ENCODE data around the gene VAV1.
A peak's percentile ranks its signal among the peaks of the same experiment; 100 is the strongest.
"Not testable (repeated sequence)": the region's sequence is repeated elsewhere in the genome, so short reads cannot be mapped to it uniquely, and the experiment has no call there.

The VAV1 gene

DNA sequence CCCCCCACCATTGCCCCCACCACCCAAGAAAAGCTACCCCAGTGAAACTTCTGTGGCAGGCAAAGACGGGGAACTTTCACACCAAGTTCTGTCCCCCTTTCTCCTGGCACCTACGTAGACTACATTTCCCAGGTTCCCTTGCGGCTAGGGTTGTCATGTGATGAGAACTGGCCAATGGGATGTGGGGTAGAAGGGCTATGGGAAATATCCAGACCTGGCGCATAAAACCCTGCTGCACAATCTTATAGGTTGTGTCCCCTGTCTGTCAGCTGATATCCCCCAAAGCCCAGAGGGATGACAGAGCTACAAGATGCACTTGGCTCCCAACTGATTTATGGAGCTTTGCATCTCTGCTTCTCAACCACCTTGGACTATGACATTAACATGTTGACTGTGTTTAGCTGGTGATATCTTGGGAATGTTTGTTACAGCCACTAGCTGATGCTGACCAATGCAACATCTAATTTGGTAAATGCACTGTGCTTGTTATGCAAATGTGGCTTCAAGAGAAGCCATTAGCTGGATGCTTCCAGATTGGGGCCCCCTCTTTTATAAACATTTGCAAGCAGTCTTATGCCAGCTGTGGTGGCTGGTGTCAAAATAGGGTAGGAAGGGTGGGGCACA lies 11.3 kb upstream of the VAV1 start:
- Mint-ChIP-seq H3K27ac (no peak overlapping the region), H3K9me3 (no peaks in the 10 kb centered on the region), H3K27me3 (peaks cover 14% of the 10 kb centered on the region), H3K4me3 (no peak overlapping the region), H3K4me1 (ENCODE audit: low read depth) (peaks cover 8% of the 10 kb centered on the region), H3K36me3 (ENCODE audit: low read depth) (no peaks in the 10 kb centered on the region)
- intact Hi-C loops (cut with micrococcal nuclease): no loop called here

DNA sequence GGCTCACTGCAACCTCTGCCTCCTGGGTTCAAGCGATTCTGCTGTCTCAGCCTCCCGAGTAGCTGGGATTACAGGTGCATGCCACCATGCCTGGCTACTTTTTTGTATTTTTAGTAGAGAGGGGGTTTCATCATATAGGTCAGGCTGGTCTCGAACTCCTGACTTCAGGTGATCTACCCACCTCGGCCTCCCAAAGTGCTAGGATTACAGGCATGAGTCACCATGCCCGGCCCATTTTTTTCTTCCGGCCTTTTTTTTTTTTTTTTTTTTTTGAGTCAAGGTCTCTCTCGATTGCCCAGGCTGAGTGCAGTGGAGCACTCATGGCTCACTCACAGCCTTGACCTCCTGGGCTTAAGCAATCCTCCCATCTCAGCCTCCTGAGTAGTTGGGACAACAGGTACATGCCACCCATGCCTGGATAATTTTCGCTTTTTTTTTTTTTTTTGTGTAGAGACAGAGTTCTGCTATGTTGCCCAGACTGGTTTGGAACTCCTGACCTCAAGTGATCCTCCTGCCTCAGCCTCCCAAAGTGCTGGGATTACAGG lies 10.2 kb upstream of the VAV1 start:
- not testable (repeated sequence) for H3K36me3 Mint-ChIP-seq (ENCODE audit: low read depth); H3K4me3 Mint-ChIP-seq

DNA sequence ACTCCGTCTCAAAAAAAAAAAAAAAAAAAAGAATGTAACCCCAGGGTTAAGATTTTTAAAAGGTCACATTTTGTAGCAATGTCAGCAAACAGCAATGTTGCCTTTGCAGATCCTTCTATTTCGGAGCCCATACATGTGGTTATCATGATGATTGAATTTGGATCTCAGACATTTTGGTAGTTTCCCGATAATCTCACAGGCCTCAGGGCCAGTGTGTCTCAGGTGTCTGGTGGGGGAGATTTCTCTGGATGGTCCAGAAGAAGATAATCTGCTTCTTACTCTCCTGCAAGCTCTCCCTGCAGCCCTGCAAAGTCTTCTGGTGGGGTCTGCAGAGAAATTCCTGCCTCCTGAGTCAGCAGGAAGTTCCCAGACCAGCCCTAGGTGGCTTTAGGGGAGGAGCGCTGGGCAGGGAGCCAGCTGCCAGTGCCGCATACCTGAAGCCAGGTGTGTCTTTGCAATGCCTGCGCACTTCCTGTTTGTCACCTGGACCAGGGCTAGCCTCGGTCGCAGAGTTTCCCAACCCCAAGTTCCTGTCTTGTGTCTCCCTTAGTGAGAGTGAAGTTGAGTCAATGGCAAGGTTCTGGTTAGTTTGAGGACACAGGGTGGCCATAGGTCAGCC lies 6.7 kb upstream of the VAV1 start:
- Mint-ChIP-seq H3K4me3 (no peak overlapping the region), H3K27ac (no peak overlapping the region), H3K27me3 (peaks cover 19% of the 10 kb centered on the region), H3K36me3 (ENCODE audit: low read depth) (no peaks in the 10 kb centered on the region), H3K9me3 (no peaks in the 10 kb centered on the region), H3K4me1 (ENCODE audit: low read depth) (peaks cover 32% of the 10 kb centered on the region)
- intact Hi-C loops (cut with micrococcal nuclease): no loop called here

More for the DNA sequence above, 10.2 kb upstream of the VAV1 start:
- Mint-ChIP-seq H3K27me3 (peaks cover 18% of the 10 kb centered on the region), H3K4me1 (ENCODE audit: low read depth) (peaks cover 18% of the 10 kb centered on the region)
- intact Hi-C loops (cut with micrococcal nuclease); H3K9me3 Mint-ChIP-seq; H3K27ac Mint-ChIP-seq: not testable (repeated sequence)

DNA sequence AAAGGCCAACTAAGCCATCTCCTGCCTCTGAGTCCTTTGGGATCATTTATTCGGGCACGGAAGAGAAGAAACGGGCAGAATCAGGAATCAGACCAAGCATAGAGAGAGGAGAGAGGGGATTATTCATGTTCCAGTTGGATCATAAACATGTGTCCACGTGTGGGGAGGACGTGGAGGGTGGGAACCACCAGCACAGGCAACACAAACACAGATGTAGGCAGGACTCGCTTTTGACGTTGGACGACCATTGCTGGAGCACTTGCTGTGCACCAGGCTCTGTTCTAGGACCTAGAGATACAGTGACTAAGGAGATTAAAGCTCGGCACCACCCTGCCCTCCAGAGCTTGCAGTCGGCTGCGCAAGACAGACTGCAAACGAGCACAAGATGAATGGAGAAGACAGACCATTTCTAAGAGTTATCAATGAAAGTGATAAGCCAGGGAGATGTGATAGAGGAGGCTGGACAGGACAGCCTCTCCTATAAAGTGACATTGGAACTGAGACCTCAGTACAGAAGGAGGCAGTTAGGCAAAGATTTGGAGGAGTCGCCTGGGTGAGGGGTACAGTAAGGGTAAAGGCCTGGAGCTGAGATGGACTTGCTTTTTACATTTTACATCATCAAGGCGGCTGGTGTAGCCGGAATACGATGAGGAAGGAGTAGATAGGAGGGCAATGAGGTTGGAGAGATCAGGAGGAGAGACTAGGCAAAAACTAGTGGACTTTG lies 6.0 kb upstream of the VAV1 start:
- Mint-ChIP-seq H3K27me3 (peaks cover 19% of the 10 kb centered on the region), H3K9me3 (no peaks in the 10 kb centered on the region), H3K36me3 (ENCODE audit: low read depth) (no peaks in the 10 kb centered on the region), H3K27ac (no peak overlapping the region), H3K4me3 (no peak overlapping the region), H3K4me1 (ENCODE audit: low read depth) (peaks cover 35% of the 10 kb centered on the region)
- intact Hi-C loops (cut with micrococcal nuclease): no loop called here

DNA sequence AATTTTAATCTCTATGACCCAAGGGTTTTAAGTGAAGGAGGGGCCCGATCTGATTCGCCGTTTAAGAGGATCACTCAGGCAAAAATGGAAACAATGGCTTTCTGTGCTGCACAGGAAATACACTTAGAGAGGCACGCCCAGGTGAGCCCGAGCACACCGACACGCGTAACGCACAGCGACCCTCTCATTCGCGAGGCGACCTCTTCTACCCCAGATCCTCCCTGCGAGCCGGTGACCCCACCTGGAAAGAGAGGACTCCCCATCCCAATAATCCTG lies 5.5 kb upstream of the VAV1 start:
- Mint-ChIP-seq H3K9me3 (no peaks in the 10 kb centered on the region), H3K4me1 (ENCODE audit: low read depth) (peaks cover 40% of the 10 kb centered on the region), H3K4me3 (peak overlapping the region; percentile 91), H3K36me3 (ENCODE audit: low read depth) (no peaks in the 10 kb centered on the region), H3K27ac (no peak overlapping the region), H3K27me3 (peaks cover 19% of the 10 kb centered on the region)
- intact Hi-C loops (cut with micrococcal nuclease): no loop called here

DNA sequence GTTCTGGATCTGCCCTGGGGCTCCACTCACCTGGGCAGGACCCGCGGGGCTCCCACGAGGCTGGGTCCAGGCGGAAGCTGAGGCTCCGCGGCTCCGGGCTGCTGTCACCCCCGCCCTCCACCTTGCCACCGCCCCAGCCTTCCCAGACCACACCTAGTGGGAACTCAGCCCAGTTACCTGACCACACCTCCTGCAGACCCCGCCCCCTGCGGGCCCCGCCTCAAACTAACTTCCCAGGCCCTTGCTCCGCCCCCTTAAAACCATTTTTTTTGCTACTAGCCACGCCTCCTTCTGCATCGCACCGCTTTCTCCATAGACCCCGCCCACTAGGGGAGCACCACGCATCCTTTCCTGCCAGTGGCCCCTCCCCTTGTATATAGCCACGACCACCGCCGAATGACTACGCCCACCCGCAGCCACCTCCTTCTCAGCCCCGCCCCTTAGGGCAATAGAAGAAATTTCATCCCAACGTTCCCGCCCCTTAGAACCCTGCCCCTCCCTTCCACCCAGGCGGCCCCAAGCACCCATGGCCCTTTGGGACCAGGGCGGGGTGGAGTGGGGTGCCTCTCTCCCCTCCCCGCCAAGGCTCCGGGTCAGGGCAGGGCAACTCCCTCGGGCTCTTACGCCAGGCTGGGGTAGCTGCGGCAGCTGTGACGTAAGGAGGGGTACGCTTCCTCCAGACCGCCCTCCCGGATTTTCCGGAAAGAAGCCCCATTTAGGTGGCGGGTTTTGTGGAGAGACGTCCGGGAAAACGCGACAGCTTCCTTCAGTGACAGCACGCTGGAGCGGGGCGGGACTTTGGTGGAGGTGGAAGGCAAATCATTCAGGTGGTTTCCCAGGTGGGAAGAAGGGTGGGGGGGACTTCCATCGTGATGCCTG lies 4.9 kb upstream of the VAV1 start, which contains the start of gene SH2D3A:
Gene SH2D3A (minus strand): TSS at position 79 of the 879 bp plus-strand sequence. CDS start 3,687 bp downstream, outside the sequence.
- Mint-ChIP-seq H3K9me3 (no peaks in the 10 kb centered on the region), H3K27ac (peak within 1 kb of the TSS; percentile 82), H3K27me3 (peaks cover 19% of the 10 kb centered on the region), H3K4me3 (peak within 1 kb of the TSS; percentile 91), H3K36me3 (ENCODE audit: low read depth) (peaks cover 2% of the 10 kb centered on the region), H3K4me1 (ENCODE audit: low read depth) (peaks cover 46% of the 10 kb centered on the region)
- intact Hi-C loops (cut with micrococcal nuclease): no loop called here

DNA sequence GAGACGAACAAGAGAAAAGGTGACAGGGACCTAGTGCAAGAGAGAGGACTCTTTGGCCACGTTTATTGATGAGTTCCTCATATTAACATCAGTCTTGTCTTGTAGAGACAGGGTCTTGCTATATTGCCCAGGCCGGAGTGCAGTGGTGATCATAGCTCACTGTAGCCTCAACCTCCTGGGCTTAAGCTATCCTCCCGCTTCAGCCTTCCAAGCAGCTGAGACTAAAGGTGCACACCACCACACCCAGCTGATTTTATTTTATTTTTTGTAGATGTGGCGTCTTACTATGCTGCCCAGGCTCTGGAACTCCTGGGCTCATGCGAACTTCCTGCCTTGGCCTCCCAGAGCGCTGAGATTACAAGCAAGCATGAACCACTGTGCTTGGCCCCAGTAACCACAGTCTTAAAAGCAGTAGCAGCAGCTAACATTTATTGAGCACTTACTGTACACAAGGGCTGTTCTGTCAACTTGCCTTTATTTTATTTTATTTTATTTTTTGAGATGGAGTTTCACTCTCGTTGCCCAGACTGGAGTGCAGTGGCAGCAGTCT lies 4.2 kb upstream of the VAV1 start:
- Mint-ChIP-seq H3K9me3 (no peaks in the 10 kb centered on the region), H3K27ac (peak overlapping the region; percentile 82), H3K4me1 (ENCODE audit: low read depth) (peaks cover 48% of the 10 kb centered on the region), H3K27me3 (peaks cover 19% of the 10 kb centered on the region), H3K4me3 (peak overlapping the region; percentile 91), H3K36me3 (ENCODE audit: low read depth) (peaks cover 9% of the 10 kb centered on the region)
- intact Hi-C loops (cut with micrococcal nuclease): no loop called here

DNA sequence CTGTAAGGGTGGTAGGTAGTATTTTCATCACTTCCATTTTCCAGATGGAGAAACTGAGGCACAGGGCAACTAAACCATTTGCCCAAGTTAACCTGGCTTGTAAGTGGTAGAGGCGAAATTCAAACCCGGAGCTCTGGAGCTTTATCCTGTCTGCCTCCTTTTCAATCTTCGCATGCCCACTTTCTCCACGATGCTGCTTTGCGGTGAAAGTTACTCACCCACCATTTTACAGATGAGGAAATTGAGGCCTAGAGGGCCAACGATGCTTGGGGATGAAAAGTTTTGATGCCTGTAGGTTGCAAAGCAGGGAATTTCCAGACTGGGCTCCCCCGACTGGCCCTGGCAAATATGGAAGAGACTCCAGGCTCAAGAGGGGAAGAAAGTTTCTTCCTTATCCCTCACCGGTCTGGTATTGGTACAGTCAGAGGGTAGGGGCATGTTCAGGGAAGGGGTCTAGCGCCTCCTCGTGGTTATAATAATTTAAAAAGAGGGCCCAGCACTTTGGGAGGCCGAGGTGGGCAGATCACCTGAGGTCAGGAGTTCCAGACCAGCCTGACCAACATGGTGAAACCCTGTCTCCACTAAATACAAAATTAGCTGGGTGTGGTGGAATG lies 3.4 kb upstream of the VAV1 start:
- H3K27ac Mint-ChIP-seq: no peak overlapping the region
- H3K9me3 Mint-ChIP-seq: no peaks in the 10 kb centered on the region
- no peak overlapping the region for H3K4me3 Mint-ChIP-seq
- intact Hi-C loops (cut with micrococcal nuclease): no loop called here
- H3K27me3 Mint-ChIP-seq: peaks cover 19% of the 10 kb centered on the region
- H3K4me1 Mint-ChIP-seq (ENCODE audit: low read depth): peaks cover 55% of the 10 kb centered on the region
- H3K36me3 Mint-ChIP-seq (ENCODE audit: low read depth): peaks cover 12% of the 10 kb centered on the region

DNA sequence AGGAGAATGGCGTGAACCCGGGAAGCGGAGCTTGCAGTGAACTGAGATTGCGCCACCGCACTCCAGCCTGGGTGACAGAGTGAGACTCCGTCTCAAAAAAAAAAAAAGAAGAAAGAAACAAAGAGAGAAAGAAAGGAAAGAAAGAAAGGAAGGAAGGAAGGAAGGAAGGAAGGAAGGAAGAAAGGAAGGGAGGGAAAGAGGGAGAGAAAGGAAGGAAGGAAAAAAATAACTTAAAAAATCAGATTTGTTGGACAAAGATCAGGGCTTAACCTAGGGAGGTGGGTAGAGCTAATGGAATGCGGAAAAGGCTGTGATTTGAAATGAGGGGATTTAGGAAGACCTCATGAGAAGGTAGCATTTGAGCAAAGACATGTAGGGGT lies 870 bp upstream of the VAV1 start:
- intact Hi-C loops (cut with micrococcal nuclease): loop anchor here (2.0 to 10.0 kb wide), 2 partner anchors 33 to 93 kb away; partner anchors contain the start of gene TRIP10
- Mint-ChIP-seq H3K36me3 (ENCODE audit: low read depth) (peaks cover 29% of the 10 kb centered on the region), H3K4me1 (ENCODE audit: low read depth) (peaks cover 70% of the 10 kb centered on the region)

DNA sequence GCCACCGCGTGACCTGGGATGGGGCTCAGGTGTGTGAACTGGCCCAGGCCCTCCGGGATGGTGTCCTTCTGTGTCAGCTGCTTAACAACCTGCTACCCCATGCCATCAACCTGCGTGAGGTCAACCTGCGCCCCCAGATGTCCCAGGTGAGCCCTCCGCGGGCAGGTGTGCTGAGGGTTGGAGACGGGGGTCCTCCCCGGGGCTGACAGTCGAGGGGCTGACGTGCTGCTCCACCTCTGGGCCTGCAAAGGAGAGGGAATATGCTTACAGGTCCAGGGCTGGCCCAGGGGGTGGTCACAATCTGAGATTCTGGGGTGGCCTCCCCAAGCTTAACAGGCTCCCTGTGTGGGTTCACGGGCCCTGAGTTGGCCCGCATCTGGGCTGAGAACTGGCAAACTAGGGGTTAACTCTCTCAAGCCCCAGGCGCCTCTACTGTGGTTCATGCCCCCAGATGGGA lies 386 bp downstream of the VAV1 start:
- Mint-ChIP-seq H3K36me3 (ENCODE audit: low read depth) (peaks cover 41% of the 10 kb centered on the region), H3K4me1 (ENCODE audit: low read depth) (peaks cover 69% of the 10 kb centered on the region), H3K27me3 (no peaks in the 10 kb centered on the region), H3K9me3 (peaks cover 9% of the 10 kb centered on the region), H3K27ac (peak overlapping the region; percentile 80), H3K4me3 (peak overlapping the region; percentile 85)
- intact Hi-C loops (cut with micrococcal nuclease): loop anchor here (2.0 to 10.0 kb wide), 2 partner anchors 34 to 92 kb away; partner anchors contain the start of gene TRIP10

More for the DNA sequence above, 870 bp upstream of the VAV1 start:
- H3K9me3 Mint-ChIP-seq, H3K27me3 Mint-ChIP-seq: not testable (repeated sequence)
- Mint-ChIP-seq H3K4me3 (peak overlapping the region; percentile 47), H3K27ac (peak overlapping the region; percentile 80)

DNA sequence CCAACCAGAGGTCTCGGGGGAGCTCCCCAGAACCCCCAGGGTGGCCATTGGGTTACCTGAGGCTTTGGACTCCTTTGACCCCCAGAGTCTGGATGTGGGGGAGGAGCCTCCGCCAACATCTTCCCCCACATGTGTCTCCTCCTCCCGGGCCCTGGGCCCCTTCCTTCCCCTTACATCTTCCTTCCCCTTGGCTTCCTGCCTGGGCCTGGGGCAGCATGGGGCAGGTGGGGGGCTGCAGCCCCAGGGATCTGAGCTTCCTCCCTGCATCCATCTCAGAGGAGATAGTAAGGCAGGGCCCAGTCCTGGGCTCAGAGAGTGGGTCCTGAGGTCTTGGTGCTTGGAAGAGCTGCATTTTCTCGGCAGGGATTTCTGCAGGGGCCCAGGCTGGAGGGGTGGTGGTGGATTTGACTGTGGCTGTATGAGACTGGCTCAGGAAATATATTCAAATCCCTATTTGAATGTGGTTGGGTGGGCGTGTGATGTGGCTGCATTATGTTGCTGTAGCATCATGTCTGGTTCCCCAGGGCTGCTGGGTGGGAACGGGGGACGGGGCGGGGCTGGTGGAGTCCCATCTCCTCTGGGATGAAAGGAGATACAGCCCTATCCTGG lies 919 bp downstream of the VAV1 start:
- peak overlapping the region; percentile 80 for H3K27ac Mint-ChIP-seq
- H3K4me1 Mint-ChIP-seq (ENCODE audit: low read depth): peaks cover 70% of the 10 kb centered on the region
- H3K27me3 Mint-ChIP-seq: no peaks in the 10 kb centered on the region
- peaks cover 47% of the 10 kb centered on the region for H3K36me3 Mint-ChIP-seq (ENCODE audit: low read depth)
- H3K9me3 Mint-ChIP-seq: peaks cover 9% of the 10 kb centered on the region
- H3K4me3 Mint-ChIP-seq: peak overlapping the region; percentile 85
- intact Hi-C loops (cut with micrococcal nuclease): loop anchor here (2.0 to 10.0 kb wide), 2 partner anchors 35 to 91 kb away; partner anchors contain the start of gene TRIP10

DNA sequence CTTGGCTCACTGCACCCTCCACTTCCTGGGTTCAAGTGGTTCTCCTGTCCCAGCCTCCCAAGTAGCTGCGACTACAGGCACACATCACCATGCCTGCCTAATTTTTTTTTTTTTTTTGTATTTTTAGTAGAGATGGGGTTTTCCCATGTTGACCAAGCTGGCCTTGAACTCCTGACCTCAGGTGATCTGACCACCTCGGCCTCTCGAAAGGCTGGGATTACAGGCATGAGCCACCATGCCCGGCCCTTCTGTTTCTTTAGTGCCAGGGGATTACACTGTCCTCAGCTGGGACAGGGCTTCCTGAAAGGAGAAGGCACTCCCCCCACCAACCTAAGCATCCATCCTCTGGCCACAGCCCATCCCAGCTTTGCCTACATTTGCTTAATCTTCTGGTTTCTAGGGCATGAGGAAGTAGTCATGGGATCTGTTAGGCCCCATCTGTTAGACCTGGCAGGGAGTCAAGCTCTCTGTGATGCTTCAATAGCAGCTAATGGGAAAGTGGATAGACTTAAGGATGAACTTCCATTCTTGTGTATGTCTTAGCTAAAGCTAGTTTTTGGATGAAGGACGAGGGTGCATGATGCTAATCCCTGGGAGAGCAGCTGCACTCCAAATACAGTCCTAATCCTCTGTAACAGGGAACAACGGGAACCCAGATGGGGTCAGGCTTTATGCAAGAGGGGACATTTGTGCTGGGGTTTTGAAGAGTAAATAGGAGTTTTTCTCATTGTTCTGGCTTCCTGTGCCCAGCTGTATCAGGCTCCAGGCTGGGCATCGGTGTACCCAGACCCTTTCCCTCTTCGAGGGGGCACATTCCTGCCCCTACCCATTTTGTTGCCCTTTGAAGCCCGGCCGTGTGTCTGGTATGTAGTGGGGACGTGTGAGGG lies 2.6 kb downstream of the VAV1 start:
- intact Hi-C loops (cut with micrococcal nuclease): loop anchor here (10.0 kb wide), 1 partner anchor 90 kb away; no protein-coding TSS in a partner anchor
- peak overlapping the region; percentile 78 for H3K27ac Mint-ChIP-seq

More for the DNA sequence above, 2.6 kb downstream of the VAV1 start:
- Mint-ChIP-seq H3K27me3 (no peaks in the 10 kb centered on the region), H3K36me3 (ENCODE audit: low read depth) (peaks cover 47% of the 10 kb centered on the region), H3K9me3 (peaks cover 9% of the 10 kb centered on the region), H3K4me1 (ENCODE audit: low read depth) (peaks cover 64% of the 10 kb centered on the region), H3K4me3 (peak overlapping the region; percentile 56)
